Stimulated activated CD4-positive, alpha-beta T cell treated with anti-CD3 and anti-CD28 coated beads, Interleukin-15, amount 100 ng/mL, for 24 hours (primary cell): ENCODE measurements around the gene ITPA.

Source experiments
- DNase-seq: peaks from one replicate; pipeline ENCODE4 v3.0.0-alpha.2; 2020

Gene ITPA

GRCh38 chr20:3229798-3230197 is 20.5 kb downstream of the ITPA start:
- no peak for DNase-seq

GRCh38 chr20:3231116-3231515 is 21.8 kb downstream of the ITPA start:
- no peak for DNase-seq

DNA sequence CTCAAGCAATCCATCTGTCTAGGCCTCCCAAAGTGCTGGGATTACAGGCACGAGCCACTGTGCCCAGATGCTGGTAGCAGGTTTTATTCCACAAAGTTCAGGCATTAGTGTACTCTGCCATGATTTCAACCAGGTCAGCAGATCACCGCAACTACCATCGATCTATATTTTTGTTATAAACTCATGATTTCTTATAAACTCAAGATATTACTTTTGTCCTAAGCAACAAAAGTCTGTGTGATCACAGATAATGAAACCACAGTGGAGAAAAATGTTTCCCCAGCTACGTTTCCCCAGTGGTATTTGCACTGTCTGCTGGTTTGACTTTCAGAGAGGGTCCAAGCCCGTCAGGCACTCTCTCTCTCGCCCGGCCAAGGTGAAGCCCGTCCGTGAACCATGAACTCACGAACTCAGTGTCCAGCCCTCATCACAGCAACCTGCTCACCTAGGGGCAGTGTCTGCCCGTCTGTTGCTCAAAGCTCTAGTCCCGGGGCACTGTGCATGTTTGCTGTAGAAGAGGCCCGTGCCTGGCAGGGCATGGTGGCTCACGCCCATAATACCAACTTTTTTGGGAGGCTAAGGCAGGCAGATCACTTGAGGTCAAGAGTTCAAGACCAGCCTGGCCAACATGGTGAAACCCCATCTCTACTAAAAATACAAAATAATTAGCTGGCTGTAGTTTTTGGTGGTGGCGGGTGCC is 22.7 kb downstream of the ITPA start:
- no peak for DNase-seq

DNA sequence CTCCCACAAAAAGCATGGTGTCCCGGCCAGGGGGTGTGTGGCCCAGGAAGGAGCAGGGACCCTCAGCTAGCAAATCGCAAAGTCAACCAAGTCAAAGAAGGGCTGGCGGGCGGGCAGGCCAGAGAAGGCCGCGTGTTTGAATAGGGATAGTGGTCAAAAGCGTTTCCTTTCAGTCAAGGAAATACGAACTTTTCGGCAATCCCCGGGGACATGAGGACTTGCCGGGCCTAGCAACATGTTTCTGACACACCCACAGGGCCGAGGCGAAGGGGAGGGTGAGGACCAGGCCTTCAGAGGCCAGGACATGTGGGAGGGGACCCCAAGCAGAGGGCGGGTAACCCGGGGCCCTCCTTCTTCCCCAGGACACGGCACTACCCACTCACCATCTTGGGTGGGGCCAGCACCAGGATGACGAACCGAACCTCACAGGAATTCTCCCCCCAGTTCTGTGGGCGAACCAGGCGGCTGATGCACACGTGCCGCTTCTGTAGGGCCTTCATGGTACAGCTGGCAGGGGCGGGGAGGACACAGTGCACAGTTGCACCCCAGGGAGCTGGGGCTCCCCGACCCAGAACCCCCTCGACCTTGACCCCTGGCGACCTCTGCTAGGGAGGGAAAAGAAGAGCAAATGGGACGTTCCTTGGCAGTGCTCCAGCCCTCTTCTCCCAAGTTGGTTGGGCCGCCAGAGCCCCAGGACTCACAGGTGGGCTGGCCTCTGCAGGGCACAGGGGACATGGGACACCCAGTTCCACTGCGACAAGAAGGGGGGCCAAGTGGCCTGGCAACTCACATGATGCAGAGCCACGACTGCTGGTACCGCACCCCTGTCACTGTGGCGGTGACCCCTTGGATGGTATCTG is 24.1 kb downstream of the ITPA start:
- no peak for DNase-seq

DNA sequence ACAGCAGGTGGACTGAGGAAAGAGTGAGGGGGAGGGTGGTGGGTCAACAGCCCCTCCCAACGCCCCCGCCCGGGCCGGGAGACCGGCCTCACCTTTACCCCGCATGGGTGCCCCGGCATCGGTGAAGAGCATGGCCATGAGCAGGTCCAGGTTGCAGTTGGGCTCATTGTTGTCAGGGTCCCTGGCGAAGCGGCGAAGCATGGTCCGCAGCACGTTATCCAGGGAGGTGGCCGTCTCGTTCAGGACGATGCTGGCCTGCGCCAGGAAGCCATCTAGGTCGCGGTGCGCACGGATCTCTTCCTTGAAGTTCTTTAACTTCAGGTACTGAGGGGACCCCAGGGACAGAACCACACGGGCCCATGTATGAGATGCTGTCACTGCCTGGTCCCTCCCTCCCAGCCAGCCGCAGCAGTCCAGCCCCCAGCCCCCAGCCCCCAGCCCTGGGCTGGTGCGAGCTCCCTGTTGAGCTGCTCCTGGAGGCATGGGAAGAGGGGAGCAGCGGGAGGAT is 24.7 kb downstream of the ITPA start:
- DNase-seq, result no peak

GRCh38 chr20:3235666-3236324 is 26.5 kb downstream of the ITPA start:
- DNase-seq, result no peak

DNA sequence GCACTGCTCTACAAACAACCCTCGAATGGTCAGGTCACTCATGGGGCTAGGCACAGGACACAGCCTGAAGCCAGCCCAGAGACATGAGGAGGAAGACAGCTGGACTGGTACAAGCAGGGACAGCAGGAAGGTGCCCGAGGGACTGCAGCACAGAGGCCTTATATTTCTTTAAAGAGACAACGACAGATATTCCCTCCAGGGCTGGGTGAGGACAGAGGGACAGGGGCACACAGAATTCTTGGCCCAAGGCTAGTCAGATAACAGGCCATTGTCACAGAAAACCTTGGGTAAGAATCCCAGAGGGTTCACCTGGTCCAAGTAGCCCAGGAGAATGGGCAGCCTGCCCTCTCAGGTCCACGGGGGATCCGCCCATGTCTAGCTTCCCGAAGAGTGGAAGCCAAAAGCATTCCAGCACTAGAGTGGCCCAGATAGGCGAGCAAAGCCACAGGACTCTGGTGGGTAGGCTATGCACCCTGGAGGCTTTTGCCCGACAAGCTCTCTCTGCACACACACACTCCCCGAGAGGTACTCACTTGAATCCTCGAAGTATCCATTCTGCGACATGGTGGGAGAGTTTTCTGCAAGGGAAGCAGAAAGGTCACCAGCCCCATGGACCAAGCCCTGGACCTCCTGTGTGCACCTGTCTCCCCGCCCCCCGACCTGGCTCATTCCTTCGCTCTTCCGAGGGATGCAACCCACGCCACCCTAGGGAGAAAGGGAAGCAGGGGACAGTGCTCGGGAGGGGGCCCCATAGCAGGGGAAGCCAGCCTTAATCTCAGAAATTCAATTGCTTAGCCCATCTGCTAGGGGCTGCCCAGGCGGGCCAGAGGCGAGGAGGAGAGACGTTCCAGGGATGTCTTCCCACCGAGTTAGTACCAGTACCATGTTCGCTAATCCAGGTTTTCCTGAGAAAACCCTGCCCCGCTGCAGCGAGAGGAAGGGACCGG is 28.0 kb downstream of the ITPA start:
- no peak for DNase-seq

GRCh38 chr20:3237958-3238615 is 28.8 kb downstream of the ITPA start:
- DNase-seq, result peak; percentile 31

- DNase-seq, result peak; percentile 68
Measured at GRCh38 chr20:3238616-3239025, 29.3 kb downstream of the ITPA start.

DNA sequence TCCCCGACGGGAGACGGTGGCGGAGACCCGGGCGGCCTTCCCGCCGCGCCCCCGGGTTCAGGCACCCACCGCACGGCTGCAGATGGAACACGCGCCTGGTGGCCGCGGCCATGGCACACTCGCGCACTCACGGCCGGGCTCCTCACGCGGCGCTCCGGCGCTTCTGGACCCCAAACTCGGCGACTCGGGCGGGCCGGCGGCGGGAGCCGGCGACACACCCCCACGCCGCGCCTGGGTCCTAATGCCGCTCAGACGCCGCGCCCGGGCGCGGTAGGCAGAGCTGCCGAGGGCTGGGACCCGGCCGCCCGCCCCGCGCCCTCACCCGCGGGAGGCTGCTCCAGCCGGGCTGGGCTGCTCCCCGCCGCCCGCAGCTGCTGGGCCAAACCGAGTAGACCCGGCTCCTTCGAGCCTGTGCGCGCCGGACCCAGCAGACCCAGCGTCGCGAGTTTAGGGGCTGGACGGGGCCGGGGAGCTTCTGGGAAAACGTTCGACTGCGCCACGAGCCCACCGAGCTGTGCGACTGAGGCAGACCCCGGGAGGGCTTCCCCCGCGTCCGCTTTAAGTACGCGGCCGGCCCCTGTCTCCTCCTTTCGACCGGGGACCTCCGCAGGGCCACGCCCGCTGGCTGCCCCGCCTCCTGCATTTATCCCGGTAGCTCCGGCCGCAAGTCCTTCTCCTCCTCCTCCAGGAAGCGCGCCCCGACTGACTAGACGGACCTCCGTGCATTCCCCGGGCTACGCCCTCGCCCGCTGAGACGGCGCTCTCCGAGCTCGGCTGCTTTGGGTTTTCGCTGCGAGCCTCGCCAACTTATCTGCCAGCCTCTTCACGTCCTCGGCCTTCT is 29.9 kb downstream of the ITPA start, which contains the start of gene SLC4A11:
SLC4A11 (minus strand) TSS at position 165 of the 841 bp plus-strand sequence; CDS start at position 112, 53 bp downstream.
- peak; percentile 57 for DNase-seq

GRCh38 chr20:3239867-3240775 is 30.8 kb downstream of the ITPA start:
- no peak for DNase-seq

- DNase-seq, result no peak
Measured at GRCh38 chr20:3240776-3241363, 31.6 kb downstream of the ITPA start.

- no peak for DNase-seq
Measured at GRCh38 chr20:3242172-3242692, 32.9 kb downstream of the ITPA start.

- no peak for DNase-seq
Measured at GRCh38 chr20:3243718-3244358, 34.5 kb downstream of the ITPA start.

DNA sequence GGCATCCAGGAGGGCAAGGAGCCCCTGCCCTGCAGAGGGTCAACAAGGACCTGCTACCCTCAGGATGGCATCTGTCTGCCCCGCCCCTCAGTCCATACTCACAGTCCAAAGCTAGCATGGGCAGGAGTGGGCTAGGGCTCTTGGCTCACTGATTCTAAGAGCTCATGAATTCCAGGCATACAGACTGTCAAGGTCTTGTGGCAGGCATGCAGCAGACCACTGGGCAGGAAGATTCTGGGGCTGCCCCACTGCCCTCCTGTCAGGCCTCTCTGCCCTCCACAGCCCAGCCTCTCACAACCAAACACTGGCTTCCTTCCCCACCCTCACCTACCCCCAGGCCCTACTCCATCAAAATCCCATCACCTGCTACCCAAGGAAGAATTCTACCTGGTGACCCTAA is 35.3 kb downstream of the ITPA start:
- DNase-seq, result no peak

GRCh38 chr20:3245156-3245555 is 35.9 kb downstream of the ITPA start:
- no peak for DNase-seq

DNA sequence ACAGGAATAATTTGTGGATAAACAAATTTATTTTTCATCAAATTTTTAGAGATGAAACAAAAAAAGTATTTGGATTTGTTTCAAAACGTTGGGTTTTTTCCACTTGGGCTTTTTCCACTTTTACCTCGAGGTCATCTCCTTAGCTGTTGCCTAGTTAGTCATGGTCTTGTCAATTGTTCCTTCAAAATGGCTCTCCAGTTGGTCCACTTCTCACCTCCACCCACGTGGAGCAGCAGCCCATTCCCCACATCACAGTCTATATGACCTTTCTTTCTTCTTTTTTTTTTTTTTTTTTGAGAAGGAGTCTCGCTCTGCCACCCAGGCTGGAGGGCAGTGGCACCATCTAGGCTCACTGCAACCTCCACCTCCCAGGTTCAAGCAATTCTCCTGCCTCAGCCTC is 36.4 kb downstream of the ITPA start:
- DNase-seq, result no peak

DNA sequence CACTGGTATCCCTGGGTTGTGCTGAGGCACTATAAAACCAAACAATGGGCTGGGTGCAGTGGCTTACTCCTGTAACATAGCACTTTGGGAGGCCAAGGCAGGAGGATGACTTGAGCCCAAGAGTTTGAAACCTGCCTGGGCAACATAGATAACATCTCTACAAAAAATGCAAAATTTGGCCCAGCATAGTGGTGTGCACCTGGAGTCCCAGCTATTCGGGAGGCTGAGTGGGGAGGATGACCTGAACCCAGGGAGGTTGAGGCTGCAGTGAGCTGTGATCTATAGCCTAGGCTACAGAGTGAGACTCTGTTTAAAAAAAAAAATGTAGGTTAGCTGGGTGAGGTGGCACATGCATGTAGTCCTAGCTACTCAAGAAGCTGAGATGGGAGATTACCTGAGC is 37.4 kb downstream of the ITPA start:
- DNase-seq, result no peak
